Adrenal gland (tissue), 12 donors: ENCODE results near the gene FGF14. TPM values are rescaled to one million over a fixed set of nuclear protein-coding genes. Genes with fewer than 3 reads are reported as not detected.

ENCODE experiments used
- DNase-seq, 7 donors: peaks; one replicate each; pipeline ENCODE4 v3.0.0-alpha.2; 2019 to 2020
- H3K27ac ChIP-seq, 5 donors: fragments of 200-600 bp; sonication (generic) in 4 of 5; 1 replicate in 3 of 5; 2 replicates in 2 of 5; pipeline versions ENCODE4 v1.5.1 to v1.8.0; 2016 to 2020; ENCODE audit warnings: mild to moderate bottlenecking in 1 of 5
- H3K27me3 ChIP-seq: fragments of 200-600 bp; 2 replicates; pipeline ENCODE4 v1.8.0; 2021
- H3K36me3 ChIP-seq, 2 donors: fragments of 200-600 bp; replicated peaks in 1 of 2; 1 replicate in 1 of 2; 2 replicates in 1 of 2; pipeline versions ENCODE4 v1.5.1 to v1.8.0; 2018 to 2022
- H3K4me1 ChIP-seq, 2 donors: fragments of 200-600 bp; replicated peaks in 1 of 2; 1 replicate in 1 of 2; 2 replicates in 1 of 2; pipeline versions ENCODE4 v1.5.1 to v1.8.0; 2018 to 2021
- H3K4me3 ChIP-seq, 4 donors: fragments of 200-600 bp; sonication (generic) in 3 of 4; one replicate each; pipeline ENCODE4 v1.5.1; 2016 to 2018
- H3K9me3 ChIP-seq, 3 donors: fragments of 200-600 bp; sonication (generic) in 1 of 3; replicated peaks in 1 of 3; 1 replicate in 2 of 3; 2 replicates in 1 of 3; pipeline versions ENCODE4 v1.5.1 to v1.8.0; 2016 to 2021
- CTCF ChIP-seq, 6 experiments: fragments of 450-650 bp in 4 of 6; fragments of 200-600 bp in 2 of 6; sonication (generic) in 1 of 6; IDR thresholded peaks; 1 replicate in 5 of 6; 2 replicates in 1 of 6; pipeline versions ENCODE4 v1.5.1 to v1.8.0; 2016 to 2021; ENCODE audit warnings: antibody characterized with exemption in 6 of 6, mild to moderate bottlenecking in 2 of 6, moderate library complexity in 1 of 6
- POLR2A ChIP-seq, 2 donors: fragments of 450-650 bp; IDR thresholded peaks; one replicate each; pipeline ENCODE4 v1.6.1; 2017; ENCODE audit warnings: antibody characterized with exemption in 2 of 2, mild to moderate bottlenecking in 2 of 2, moderate library complexity in 1 of 2
- WGBS, 4 donors: extraction: QIAGEN DNeasy Blood & Tissue Kit in 2 of 4; methylation state at CpG; one replicate each; pipeline versions ENCODE4 v1.1.5 to v1.1.7; 2013 to 2017; 5-methylcytosine and 5-hydroxymethylcytosine counted together
- intact Hi-C, 2 donors: fragments of 100-400 bp; cut with DNase I; formaldehyde crosslinking; loops; one replicate each; pipeline versions ENCODE4 v1.14.1 to v1.15.0; 2022 to 2023
- polyA plus RNA-seq, 3 donors: library from polyadenylated mRNA; stranded (reverse); fragments of 200-250 nt in 2 of 3; fragments of 350-450 nt in 1 of 3; fragmentation: Illumina TruSeq in 1 of 3; extraction: RNeasy Lipid Tissue Mini Kit (QIAGEN cat#74804) in 1 of 3; gene quantifications; one replicate each; pipeline ENCODE4 v1.2.3, GENCODE V29; 2013 to 2014
- total RNA-seq, 9 donors: library from RNA; depleted of rRNA in 4 of 9; stranded (reverse); fragments of >200 nt in 4 of 9; fragments of 120-200 nt in 1 of 9; fragmentation: NEBNext Ultra II Directional in 1 of 9; extraction: Animal tissue kit (Norgen Biotek cat#: 25700) in 1 of 9; gene quantifications; one replicate each; pipeline versions ENCODE4 v1.1.0 to v1.2.4, GENCODE V29; 2013 to 2023
- donor health status: healthy with polysubstance abuse.
- donor health status: Bipolar disorder and iron deficiency.
- donor health status: DM: yes; HTN: yes; CAD: no.
- donor health status: DM: no; HTN: no; CAD: no.
- donor health status: DM: no; HTN: no; CAD: no.
- donor health status: DM: yes; HTN: yes; CAD: no.

The FGF14 gene
- total and polyA plus RNA-seq, 12 donors, result 0.32 to 9.3 (median 2.8) TPM; not detected in 2

GRCh38 chr13:101727118-101727517, 674.7 kb downstream of the FGF14 start:
- intact Hi-C loops, result no loop called here
- TF ChIP-seq CTCF (IDR thresholded peaks at IDR 0.05), result no peak
- 38 to 47% (median 44%) methylated on average over 1 of the region's 1 CpG for WGBS, 4 donors
- H3K4me3 ChIP-seq, result no peak overlapping the region
- no peaks in the 10 kb centered on the region for H3K36me3 ChIP-seq
- no peaks in the 10 kb centered on the region for H3K4me1 ChIP-seq
- no peaks in the 10 kb centered on the region for H3K27me3 ChIP-seq
- H3K27ac ChIP-seq, result no peak overlapping the region
- H3K9me3 ChIP-seq, result no peaks in the 10 kb centered on the region
- DNase-seq, result no peak

DNA sequence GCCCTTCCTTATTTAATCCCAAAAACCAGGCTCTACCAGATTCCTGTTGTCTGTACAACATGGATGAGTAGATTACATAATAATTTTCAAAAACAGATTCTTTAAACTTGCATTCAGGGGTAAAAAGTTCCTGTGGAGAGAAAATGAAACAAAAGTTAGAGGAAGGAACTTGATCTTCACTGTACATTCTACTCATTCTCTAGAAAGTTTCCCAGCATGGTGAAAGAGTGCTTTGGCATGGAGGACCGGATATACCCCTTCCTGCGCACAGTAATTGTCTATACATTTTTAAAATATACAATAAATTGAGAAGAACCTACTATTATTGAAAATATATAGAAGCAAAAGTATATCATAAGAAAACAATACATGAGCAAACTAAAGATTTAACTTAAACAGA, 675.2 kb downstream of the FGF14 start:
- no peaks in the 10 kb centered on the region for H3K9me3 ChIP-seq
- no peaks in the 10 kb centered on the region for H3K4me1 ChIP-seq
- no peaks in the 10 kb centered on the region for H3K36me3 ChIP-seq
- H3K27ac ChIP-seq, result no peak overlapping the region
- intact Hi-C loops, result no loop called here
- WGBS, 4 donors, result 72 to 84% (median 76%) methylated on average over 2 of the region's 2 CpGs
- H3K4me3 ChIP-seq, result no peak overlapping the region
- no peaks in the 10 kb centered on the region for H3K27me3 ChIP-seq
- DNase-seq, result no peak
- no peak for TF ChIP-seq POLR2A (IDR thresholded peaks at IDR 0.05)
- no peak for TF ChIP-seq CTCF (IDR thresholded peaks at IDR 0.05)

DNA sequence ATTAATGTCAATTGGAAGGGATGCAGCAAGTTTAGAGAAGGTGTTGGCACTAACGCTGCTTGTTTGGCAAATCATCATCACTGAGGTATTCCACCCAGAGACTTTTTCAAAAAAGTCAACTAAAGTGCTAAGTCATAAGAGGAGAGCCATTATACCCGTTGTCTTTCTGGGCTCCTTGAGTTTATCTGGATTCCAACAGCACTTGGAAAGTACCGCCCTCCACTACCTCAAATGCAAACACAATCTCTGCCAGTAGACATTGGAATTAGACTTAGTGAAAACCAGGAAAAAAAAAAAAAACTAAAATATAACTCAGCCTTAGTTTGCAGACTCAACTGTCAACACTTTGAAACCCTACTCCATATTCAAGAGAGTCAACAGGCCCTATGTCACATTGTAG, 683.4 kb downstream of the FGF14 start:
- Histone ChIP-seq H3K4me3 (no peak overlapping the region), H3K4me1 (no peaks in the 10 kb centered on the region), H3K27me3 (no peaks in the 10 kb centered on the region), H3K36me3 (no peaks in the 10 kb centered on the region), H3K9me3 (no peaks in the 10 kb centered on the region), H3K27ac (no peak overlapping the region)
- TF ChIP-seq POLR2A (IDR thresholded peaks at IDR 0.05), result no peak
- no peak for TF ChIP-seq CTCF (IDR thresholded peaks at IDR 0.05)
- 87 to 95% (median 94%) methylated on average over 3 of the region's 3 CpGs for WGBS, 4 donors
- DNase-seq, result no peak
- intact Hi-C loops, result no loop called here

DNA sequence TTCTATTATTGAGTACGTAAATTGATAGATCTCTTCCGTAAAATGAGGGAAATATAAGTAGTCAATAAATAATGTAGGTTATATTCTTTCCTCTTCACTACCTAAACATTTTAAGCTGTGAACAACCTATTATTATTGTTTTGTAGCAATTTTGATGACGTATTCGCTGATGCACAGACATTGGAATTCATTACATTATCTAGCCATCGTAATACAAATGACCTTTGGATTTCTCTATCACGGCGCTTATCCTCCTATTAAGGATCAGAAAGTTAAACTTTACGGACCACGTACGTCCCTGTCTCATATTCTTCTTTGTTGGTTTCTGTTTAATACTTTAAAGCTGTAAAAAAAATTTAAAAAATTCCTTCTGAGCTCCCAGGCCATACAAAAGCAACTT, 684.5 kb downstream of the FGF14 start:
- Histone ChIP-seq H3K4me3 (no peak overlapping the region), H3K4me1 (no peaks in the 10 kb centered on the region), H3K27ac (no peak overlapping the region), H3K9me3 (no peaks in the 10 kb centered on the region), H3K27me3 (no peaks in the 10 kb centered on the region), H3K36me3 (no peaks in the 10 kb centered on the region)
- no peak for DNase-seq
- intact Hi-C loops, result no loop called here
- TF ChIP-seq CTCF (IDR thresholded peaks at IDR 0.05) (no peak), POLR2A (IDR thresholded peaks at IDR 0.05) (no peak)
- WGBS, 4 donors, result 87 to 92% (median 91%) methylated on average over 10 of the region's 10 CpGs
